SU-DHL-6 (cell line): Measurements from ENCODE around the gene MYPN.

Experiments
- H2AFZ ChIP-seq: fragments of 200-600 bp; sonication (generic); 2 replicates; pipeline ENCODE4 v1.6.1; 2014; ENCODE audit warnings: low read depth, mild to moderate bottlenecking, moderate library complexity, mixed read lengths, antibody characterized with exemption, low read length; ENCODE audit not compliant: severe bottlenecking
- H3F3A ChIP-seq: fragments of 200-600 bp; shearing (Covaris generic); 2 replicates; pipeline ENCODE4 v1.6.0; 2016; ENCODE audit warnings: antibody characterized with exemption, mild to moderate bottlenecking; ENCODE audit not compliant: insufficient read depth
- H3K27ac ChIP-seq: fragments of 200-600 bp; sonication (generic); 2 replicates; pipeline ENCODE4 v1.5.1; 2016; ENCODE audit warnings: low read depth, mild to moderate bottlenecking, low read length, moderate library complexity, mixed read lengths
- H3K27me3 ChIP-seq: fragments of 200-600 bp; sonication (generic), shearing (Covaris generic); 2 replicates; pipeline ENCODE4 v1.6.0; 2014; ENCODE audit warnings: mild to moderate bottlenecking, low read length
- H3K36me3 ChIP-seq: fragments of 200-600 bp; sonication (generic); 2 replicates; pipeline ENCODE4 v1.6.1; 2014; ENCODE audit warnings: mild to moderate bottlenecking, low read length, mixed read lengths
- H3K4me2 ChIP-seq: fragments of 300-600, 200-600 bp; shearing (Covaris generic), sonication (generic); 2 replicates; pipeline ENCODE4 v1.6.0; 2014; ENCODE audit warnings: low read length, low read depth, mild to moderate bottlenecking; ENCODE audit not compliant: poor library complexity, severe bottlenecking
- H3K4me3 ChIP-seq: fragments of 200-600 bp; sonication (generic); 2 replicates; pipeline ENCODE4 v1.5.1; 2014; ENCODE audit warnings: antibody characterized with exemption, low read length, mild to moderate bottlenecking, mixed read lengths; ENCODE audit not compliant: insufficient read depth, poor library complexity, severe bottlenecking
- H3K79me2 ChIP-seq: fragments of 200-600 bp; sonication (generic); 2 replicates; pipeline ENCODE4 v1.6.1; 2014; ENCODE audit warnings: mild to moderate bottlenecking, low read length, moderate library complexity; ENCODE audit not compliant: insufficient read depth
- H3K9ac ChIP-seq: fragments of 200-600 bp; sonication (generic); 2 replicates; pipeline ENCODE4 v1.7.0; 2014; ENCODE audit warnings: mild to moderate bottlenecking, low read length
- H3K9me2 ChIP-seq: fragments of 200-600 bp; sonication (generic); replicated peaks from 2 replicates; pipeline ENCODE4 v1.6.1; 2014; ENCODE audit warnings: low read length; ENCODE audit not compliant: insufficient read depth
- H3K9me3 ChIP-seq: fragments of 200-600 bp; sonication (generic); 2 replicates; pipeline ENCODE4 v1.6.1; 2014; ENCODE audit warnings: low read length, mixed read lengths; ENCODE audit not compliant: insufficient read depth
- H4K20me1 ChIP-seq: fragments of 200-600 bp; sonication (generic); 2 replicates; pipeline ENCODE4 v1.6.1; 2014; ENCODE audit warnings: low read depth, mild to moderate bottlenecking, antibody characterized with exemption, low read length, moderate library complexity, mixed read lengths
- CTCF ChIP-seq: fragments of 200-600 bp; sonication (generic); IDR thresholded peaks from one replicate; pipeline ENCODE4 v1.5.1; 2017; ENCODE audit warnings: antibody characterized with exemption, mild to moderate bottlenecking, low read length, moderate library complexity; ENCODE audit not compliant: insufficient read depth, poor library complexity, severe bottlenecking
- EZH2phosphoT487 ChIP-seq: fragments of 200-600 bp; sonication (generic), shearing (Covaris generic); conservative IDR thresholded peaks from 2 replicates; pipeline ENCODE4 v1.6.1; 2018; ENCODE audit warnings: mild to moderate bottlenecking, antibody characterized with exemption, low read length, moderate library complexity, mixed read lengths

MYPN gene

DNA sequence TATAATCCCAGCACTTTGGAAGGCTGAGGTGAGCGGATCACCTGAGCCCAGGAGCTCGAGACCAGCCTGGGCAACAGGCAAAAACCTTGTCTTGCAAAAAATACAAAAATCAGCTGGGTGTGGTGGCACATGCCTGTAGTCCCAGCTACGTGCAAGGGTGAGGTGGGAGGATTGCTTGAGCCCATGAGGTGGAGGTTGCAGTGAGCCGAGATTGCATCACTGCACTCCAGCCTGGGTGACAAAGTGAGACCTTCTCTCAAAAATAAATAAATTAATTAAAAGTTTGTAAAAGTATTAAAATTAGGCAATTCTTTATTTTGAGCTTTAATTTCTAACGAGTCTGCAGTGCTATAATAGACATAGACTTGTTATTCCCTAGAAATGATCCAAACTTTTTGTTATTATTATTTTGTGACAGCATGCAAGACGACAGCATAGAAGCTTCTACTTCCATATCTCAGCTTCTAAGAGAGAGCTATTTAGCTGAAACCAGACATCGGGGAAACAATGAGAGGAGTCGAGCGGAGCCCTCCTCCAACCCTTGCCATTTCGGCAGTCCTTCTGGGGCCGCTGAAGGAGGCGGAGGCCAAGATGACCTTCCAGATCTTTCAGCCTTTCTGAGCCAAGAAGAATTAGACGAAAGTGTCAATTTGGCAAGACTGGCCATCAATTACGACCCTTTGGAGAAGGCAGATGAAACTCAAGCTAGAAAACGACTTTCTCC lies 11.9 kb downstream of the MYPN start:
- Histone ChIP-seq H3K4me3 (no peak overlapping the region), H3K27ac (no peak overlapping the region), H3K9me2 (no peaks in the 10 kb centered on the region), H4K20me1 (no peaks in the 10 kb centered on the region), H3K9me3 (no peaks in the 10 kb centered on the region), H2AFZ (no peak overlapping the region), H3K27me3 (no peaks in the 10 kb centered on the region), H3K4me2 (no peak overlapping the region), H3K79me2 (no peaks in the 10 kb centered on the region), H3K36me3 (no peaks in the 10 kb centered on the region), H3K9ac (no peak overlapping the region), H3F3A (no peaks in the 10 kb centered on the region)
- no peak for TF ChIP-seq EZH2phosphoT487
- TF ChIP-seq CTCF: no peak

- TF ChIP-seq EZH2phosphoT487 (no peak), CTCF (no peak)
- H3K9me2 ChIP-seq: no peaks in the 10 kb centered on the region
- H3K9ac ChIP-seq: no peak overlapping the region
- H3F3A ChIP-seq: no peaks in the 10 kb centered on the region
- H3K4me3 ChIP-seq: no peak overlapping the region
- H3K36me3 ChIP-seq: no peaks in the 10 kb centered on the region
- H3K27ac ChIP-seq: no peak overlapping the region
- H2AFZ ChIP-seq: no peak overlapping the region
- no peaks in the 10 kb centered on the region for H3K79me2 ChIP-seq
- no peaks in the 10 kb centered on the region for H3K9me3 ChIP-seq
- H3K4me2 ChIP-seq: no peak overlapping the region
- H4K20me1 ChIP-seq: no peaks in the 10 kb centered on the region
- H3K27me3 ChIP-seq: no peaks in the 10 kb centered on the region
Observed at GRCh38 chr10:68121852-68122251, 12.6 kb downstream of the MYPN start.

DNA sequence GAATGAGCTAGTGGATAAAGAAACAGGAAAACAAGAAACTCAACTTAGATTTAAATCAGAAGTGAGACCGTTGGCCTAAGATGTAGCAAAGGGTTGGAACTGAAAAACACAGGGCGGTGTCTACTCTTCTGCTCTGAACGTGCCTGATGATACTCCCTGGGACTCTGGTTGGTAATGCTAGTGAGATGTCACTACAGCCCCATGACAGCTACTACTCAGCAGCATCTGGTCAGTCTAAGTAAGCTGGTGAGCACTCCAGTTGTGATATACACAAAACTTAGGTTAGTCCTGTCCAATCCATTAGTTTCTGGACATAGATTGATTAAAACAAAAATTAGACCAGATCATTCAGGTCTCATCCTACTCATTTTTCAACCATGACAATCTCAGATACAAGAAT lies 15.4 kb downstream of the MYPN start:
- H4K20me1 ChIP-seq: no peaks in the 10 kb centered on the region
- H3K4me3 ChIP-seq: no peak overlapping the region
- no peak overlapping the region for H3K9ac ChIP-seq
- H3K79me2 ChIP-seq: no peaks in the 10 kb centered on the region
- no peaks in the 10 kb centered on the region for H3K27me3 ChIP-seq
- TF ChIP-seq EZH2phosphoT487: no peak
- H3K9me2 ChIP-seq: no peaks in the 10 kb centered on the region
- H3F3A ChIP-seq: no peaks in the 10 kb centered on the region
- no peak overlapping the region for H3K4me2 ChIP-seq
- H2AFZ ChIP-seq: no peak overlapping the region
- H3K36me3 ChIP-seq: no peaks in the 10 kb centered on the region
- H3K27ac ChIP-seq: no peak overlapping the region
- H3K9me3 ChIP-seq: no peaks in the 10 kb centered on the region

GRCh38 chr10:68125772-68126171 lies 16.5 kb downstream of the MYPN start:
- Histone ChIP-seq H4K20me1 (no peaks in the 10 kb centered on the region), H3K79me2 (no peaks in the 10 kb centered on the region), H3K27ac (no peak overlapping the region), H3K4me3 (no peak overlapping the region), H3K9ac (no peak overlapping the region), H3K9me2 (no peaks in the 10 kb centered on the region), H3K27me3 (no peaks in the 10 kb centered on the region), H3K36me3 (no peaks in the 10 kb centered on the region), H3K4me2 (no peak overlapping the region), H2AFZ (no peak overlapping the region), H3F3A (no peaks in the 10 kb centered on the region), H3K9me3 (no peaks in the 10 kb centered on the region)
- TF ChIP-seq EZH2phosphoT487 (no peak), CTCF (no peak)
